Hepatocyte (in vitro differentiated cells): ENCODE data around the gene TTC33.

Experiments used
- EZH2phosphoT487 ChIP-seq: fragments of 200-600 bp; sonication (generic); IDR thresholded peaks from one replicate; pipeline ENCODE4 v1.6.1; 2018; ENCODE audit warnings: antibody characterized with exemption, mild to moderate bottlenecking, low read depth, moderate library complexity; ENCODE audit not compliant: unreplicated experiment, severe bottlenecking
- TF ChIP-seq, protein P1 (sequence below): fragments of 200-600 bp; sonication (generic); IDR thresholded peaks from 2 replicates; pipeline ENCODE4 v1.5.1; 2016; ENCODE audit warnings: antibody characterized with exemption, mild to moderate bottlenecking; ENCODE audit not compliant: poor library complexity

- TF ChIP-seq, protein P1, sequence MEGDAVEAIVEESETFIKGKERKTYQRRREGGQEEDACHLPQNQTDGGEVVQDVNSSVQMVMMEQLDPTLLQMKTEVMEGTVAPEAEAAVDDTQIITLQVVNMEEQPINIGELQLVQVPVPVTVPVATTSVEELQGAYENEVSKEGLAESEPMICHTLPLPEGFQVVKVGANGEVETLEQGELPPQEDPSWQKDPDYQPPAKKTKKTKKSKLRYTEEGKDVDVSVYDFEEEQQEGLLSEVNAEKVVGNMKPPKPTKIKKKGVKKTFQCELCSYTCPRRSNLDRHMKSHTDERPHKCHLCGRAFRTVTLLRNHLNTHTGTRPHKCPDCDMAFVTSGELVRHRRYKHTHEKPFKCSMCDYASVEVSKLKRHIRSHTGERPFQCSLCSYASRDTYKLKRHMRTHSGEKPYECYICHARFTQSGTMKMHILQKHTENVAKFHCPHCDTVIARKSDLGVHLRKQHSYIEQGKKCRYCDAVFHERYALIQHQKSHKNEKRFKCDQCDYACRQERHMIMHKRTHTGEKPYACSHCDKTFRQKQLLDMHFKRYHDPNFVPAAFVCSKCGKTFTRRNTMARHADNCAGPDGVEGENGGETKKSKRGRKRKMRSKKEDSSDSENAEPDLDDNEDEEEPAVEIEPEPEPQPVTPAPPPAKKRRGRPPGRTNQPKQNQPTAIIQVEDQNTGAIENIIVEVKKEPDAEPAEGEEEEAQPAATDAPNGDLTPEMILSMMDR: no peak
- TF ChIP-seq EZH2phosphoT487: no peak
These were observed 198.3 kb downstream of the TTC33 start for GRCh38 chr5:40557501-40557900.
